ENCODE measurements around the gene UBE2E2.

Gene UBE2E2

GRCh38 chr3:23640471-23641146, 437.5 kb downstream of the UBE2E2 start:
- no peak for DNase-seq

All from NCI-H774 (cell line).